HS-5 (cell line): ENCODE results near the gene WIPI1.

Experiments used
- DNase-seq: peaks from one replicate; pipeline ENCODE4 v3.0.0-alpha.2; 2012; ENCODE audit warnings: low read depth

The WIPI1 gene

GRCh38 chr17:68460715-68461114 lies 3.4 kb upstream of the WIPI1 start:
- DNase-seq = no peak

GRCh38 chr17:68460146-68460545 lies 2.9 kb upstream of the WIPI1 start:
- DNase-seq = no peak

GRCh38 chr17:68459037-68459639 lies 1.8 kb upstream of the WIPI1 start:
- no peak for DNase-seq

GRCh38 chr17:68458260-68459036 lies 1.2 kb upstream of the WIPI1 start:
- DNase-seq = no peak

- DNase-seq = peak; percentile 91
These were observed 403 bp upstream of the WIPI1 start for GRCh38 chr17:68457539-68458259.

GRCh38 chr17:68456339-68457167 lies 743 bp downstream of the WIPI1 start:
- peak; percentile 61 for DNase-seq

- peak; percentile 86 for DNase-seq
These were observed 1.4 kb downstream of the WIPI1 start for GRCh38 chr17:68455901-68456338.

- no peak for DNase-seq
These were observed 3.2 kb downstream of the WIPI1 start for GRCh38 chr17:68453991-68454665.

GRCh38 chr17:68452724-68453290 lies 4.5 kb downstream of the WIPI1 start:
- DNase-seq = no peak

- DNase-seq = no peak
These were observed 5.5 kb downstream of the WIPI1 start for GRCh38 chr17:68451670-68452354.

- no peak for DNase-seq
These were observed 6.5 kb downstream of the WIPI1 start for GRCh38 chr17:68450801-68451200.

GRCh38 chr17:68450391-68450790 lies 6.9 kb downstream of the WIPI1 start:
- DNase-seq = no peak

GRCh38 chr17:68449021-68449739 lies 8.1 kb downstream of the WIPI1 start:
- no peak for DNase-seq

- no peak for DNase-seq
These were observed 10.7 kb downstream of the WIPI1 start for GRCh38 chr17:68446626-68447041.

GRCh38 chr17:68445671-68446070 lies 11.6 kb downstream of the WIPI1 start:
- no peak for DNase-seq

GRCh38 chr17:68443972-68444464 lies 13.3 kb downstream of the WIPI1 start:
- DNase-seq = no peak

- no peak for DNase-seq
These were observed 16.1 kb downstream of the WIPI1 start for GRCh38 chr17:68441070-68441770.

- no peak for DNase-seq
These were observed 16.8 kb downstream of the WIPI1 start for GRCh38 chr17:68440526-68440925.

- no peak for DNase-seq
These were observed 17.5 kb downstream of the WIPI1 start for GRCh38 chr17:68439656-68440290.
